Thyroid gland (tissue), 4 donors: Measurements from ENCODE around the gene ADTRP. TPM values are rescaled to one million over a fixed set of nuclear protein-coding genes. Genes with fewer than 3 reads are reported as not detected.

Experiments
- DNase-seq, 2 donors: peaks; one replicate each; pipeline ENCODE4 v3.0.0-alpha.2; 2019
- H3K27ac ChIP-seq, 3 donors: fragments of 200-600 bp; sonication (generic); 1 replicate in 2 of 3; 2 replicates in 1 of 3; pipeline ENCODE4 v1.5.1; 2016 to 2019; ENCODE audit warnings: mild to moderate bottlenecking in 1 of 3, moderate library complexity in 1 of 3
- H3K27me3 ChIP-seq: fragments of 200-600 bp; sonication (generic); one replicate; pipeline ENCODE4 v1.5.1; 2019
- H3K36me3 ChIP-seq, 2 donors: fragments of 200-600 bp; sonication (generic); one replicate each; pipeline ENCODE4 v1.5.1; 2016 to 2019
- H3K4me1 ChIP-seq, 2 donors: fragments of 200-600 bp; sonication (generic); one replicate each; pipeline ENCODE4 v1.5.1; 2017 to 2019
- H3K4me3 ChIP-seq, 3 donors: fragments of 200-600 bp; sonication (generic); replicated peaks in 1 of 3; 1 replicate in 2 of 3; 2 replicates in 1 of 3; pipeline ENCODE4 v1.5.1; 2016; ENCODE audit warnings: mild to moderate bottlenecking in 1 of 3
- H3K9me3 ChIP-seq: fragments of 200-600 bp; sonication (generic); one replicate; pipeline ENCODE4 v1.5.1; 2017
- POLR2A ChIP-seq, 2 donors: fragments of 450-650 bp; IDR thresholded peaks; one replicate each; pipeline ENCODE4 v1.6.1; 2017; ENCODE audit warnings: antibody characterized with exemption in 2 of 2, mild to moderate bottlenecking in 2 of 2, moderate library complexity in 1 of 2
- WGBS, 2 donors: methylation state at CpG; one replicate each; pipeline ENCODE4 v1.1.5; 2017; 5-methylcytosine and 5-hydroxymethylcytosine counted together
- intact Hi-C: fragments of 100-400 bp; cut with DNase I; formaldehyde crosslinking; loops from one replicate; pipeline ENCODE4 v1.15.1; 2023
- total RNA-seq, 4 donors: library from RNA; depleted of rRNA; stranded (reverse); fragments of >200 nt; gene quantifications; one replicate each; pipeline ENCODE4 v1.2.3, GENCODE V29; 2016
- TF ChIP-seq, protein P1 (sequence below), 6 experiments: fragments of 200-600 bp in 3 of 6; fragments of 450-650 bp in 3 of 6; sonication (generic) in 3 of 6; IDR thresholded peaks; one replicate each; pipeline ENCODE4 v1.5.1; 2016 to 2019; ENCODE audit warnings: antibody characterized with exemption in 6 of 6, mild to moderate bottlenecking in 2 of 6, inconsistent platforms in 1 of 6, moderate library complexity in 1 of 6

The ADTRP gene
- total RNA-seq, 4 donors from 2014 or later: 0.40 to 3.5 TPM; not detected in 2

DNA sequence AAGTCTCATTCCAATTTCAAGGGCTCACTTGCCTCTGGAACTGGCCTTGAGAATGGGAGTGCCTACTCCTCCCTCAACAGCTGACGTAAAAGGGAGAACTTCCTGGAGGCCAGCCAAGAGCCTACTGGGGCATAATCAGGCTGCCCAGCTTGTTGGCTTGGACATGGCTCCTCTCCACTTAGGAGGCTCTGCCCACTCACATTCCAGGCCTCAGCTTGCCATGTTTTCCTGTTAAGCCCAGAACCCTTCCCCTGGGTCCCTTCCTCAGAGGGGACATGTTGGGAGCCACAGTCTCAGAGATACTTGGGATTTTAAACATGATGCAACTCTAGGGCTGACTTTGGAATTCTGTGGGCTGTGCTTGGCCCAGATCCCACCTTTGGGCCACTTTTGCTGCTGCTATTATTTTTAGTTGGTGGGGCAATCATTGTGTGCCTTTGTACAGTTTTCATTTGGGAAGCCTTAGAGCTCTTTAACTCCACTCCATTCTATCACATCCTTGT is 31.5 kb upstream of the ADTRP start:
- no peaks in the 10 kb centered on the region for H3K27me3 ChIP-seq
- peak; percentile 95 to 97 for DNase-seq
- H3K27ac ChIP-seq: peak overlapping the region; percentile 58 to 92 (median 73)
- H3K36me3 ChIP-seq: no peaks in the 10 kb centered on the region
- H3K9me3 ChIP-seq: no peaks in the 10 kb centered on the region
- WGBS, 2 donors: 9 to 25% methylated on average over 1 of the region's 1 CpG
- no peak overlapping the region for H3K4me3 ChIP-seq
- intact Hi-C loops: no loop called here
- peaks cover 29 to 39% of the 10 kb centered on the region in 2 donors for H3K4me1 ChIP-seq
- TF ChIP-seq, protein P1, sequence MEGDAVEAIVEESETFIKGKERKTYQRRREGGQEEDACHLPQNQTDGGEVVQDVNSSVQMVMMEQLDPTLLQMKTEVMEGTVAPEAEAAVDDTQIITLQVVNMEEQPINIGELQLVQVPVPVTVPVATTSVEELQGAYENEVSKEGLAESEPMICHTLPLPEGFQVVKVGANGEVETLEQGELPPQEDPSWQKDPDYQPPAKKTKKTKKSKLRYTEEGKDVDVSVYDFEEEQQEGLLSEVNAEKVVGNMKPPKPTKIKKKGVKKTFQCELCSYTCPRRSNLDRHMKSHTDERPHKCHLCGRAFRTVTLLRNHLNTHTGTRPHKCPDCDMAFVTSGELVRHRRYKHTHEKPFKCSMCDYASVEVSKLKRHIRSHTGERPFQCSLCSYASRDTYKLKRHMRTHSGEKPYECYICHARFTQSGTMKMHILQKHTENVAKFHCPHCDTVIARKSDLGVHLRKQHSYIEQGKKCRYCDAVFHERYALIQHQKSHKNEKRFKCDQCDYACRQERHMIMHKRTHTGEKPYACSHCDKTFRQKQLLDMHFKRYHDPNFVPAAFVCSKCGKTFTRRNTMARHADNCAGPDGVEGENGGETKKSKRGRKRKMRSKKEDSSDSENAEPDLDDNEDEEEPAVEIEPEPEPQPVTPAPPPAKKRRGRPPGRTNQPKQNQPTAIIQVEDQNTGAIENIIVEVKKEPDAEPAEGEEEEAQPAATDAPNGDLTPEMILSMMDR (IDR thresholded peaks at IDR 0.05): no peak
- no peak for TF ChIP-seq POLR2A (IDR thresholded peaks at IDR 0.05)

DNA sequence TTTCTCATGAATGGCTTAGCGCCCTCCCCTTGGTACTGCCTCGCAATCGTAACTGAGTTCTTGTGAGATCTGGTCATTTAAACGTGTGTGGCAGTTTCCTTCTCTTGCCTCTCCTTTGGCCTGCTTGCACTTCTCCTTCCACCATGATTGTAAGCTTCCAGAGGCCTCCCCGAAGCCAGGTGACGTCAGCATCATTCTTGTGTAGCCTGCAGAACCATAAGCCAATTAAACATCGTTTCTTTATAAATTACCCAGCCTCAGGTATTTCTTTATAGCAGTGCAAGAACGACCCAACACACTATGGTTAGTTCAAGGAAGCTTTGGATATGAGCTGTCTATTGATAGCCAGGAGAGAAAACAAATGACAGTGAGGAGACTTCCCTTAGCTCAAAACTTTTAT is 29.5 kb upstream of the ADTRP start:
- intact Hi-C loops: no loop called here
- 93 to 97% methylated on average over 8 of the region's 8 CpGs for WGBS, 2 donors
- no peak for DNase-seq

DNA sequence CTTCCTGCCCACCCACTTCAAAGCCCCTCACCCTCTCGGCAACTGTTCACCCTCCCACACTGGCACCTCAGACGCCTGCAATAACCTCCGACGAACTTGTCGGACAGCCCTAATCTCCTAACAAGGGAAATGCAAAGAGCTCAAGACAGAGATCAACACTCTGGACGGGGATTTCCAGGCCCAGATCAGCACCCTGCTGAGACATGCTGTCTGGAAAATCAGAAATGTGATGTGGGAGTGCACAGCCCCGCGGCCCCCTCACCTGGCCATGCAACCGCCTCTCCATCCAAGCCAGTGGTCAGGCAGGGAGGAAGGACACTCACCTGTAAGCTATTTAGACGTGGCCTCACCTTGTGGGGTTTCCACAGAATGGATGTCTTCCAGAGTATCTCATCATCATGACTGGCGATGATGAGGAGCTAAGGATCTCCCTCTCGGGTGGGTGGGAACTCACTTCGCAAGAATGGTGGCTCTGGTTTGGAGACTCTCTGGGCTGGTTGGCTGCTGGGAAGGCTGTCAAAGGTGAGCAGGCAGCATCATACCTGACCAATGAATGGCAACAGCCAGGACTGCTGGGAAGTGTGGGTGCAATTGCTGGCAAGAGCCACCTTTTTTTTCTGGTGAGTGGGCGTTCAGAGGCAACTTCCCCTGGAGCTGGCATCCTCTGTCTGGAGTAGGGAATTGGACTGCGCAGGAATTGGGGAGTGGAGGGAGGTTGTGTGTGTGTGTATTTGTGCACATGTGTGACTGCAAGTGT is 28.1 kb upstream of the ADTRP start:
- intact Hi-C loops: no loop called here
- Histone ChIP-seq H3K9me3 (no peaks in the 10 kb centered on the region), H3K36me3 (no peaks in the 10 kb centered on the region), H3K4me1 (peaks cover 49 to 50% of the 10 kb centered on the region in 2 donors), H3K4me3 (no peak overlapping the region), H3K27ac (peak overlapping the region in 1 of 3 donors; percentile 92), H3K27me3 (no peaks in the 10 kb centered on the region)
- TF ChIP-seq POLR2A (IDR thresholded peaks at IDR 0.05): no peak
- TF ChIP-seq, protein P1 (IDR thresholded peaks at IDR 0.05): no peak
- no peak for DNase-seq
- 81 to 93% methylated on average over 12 to 15 of the region's 15 CpGs for WGBS, 2 donors

More for the DNA sequence above, 29.5 kb upstream of the ADTRP start:
- peaks cover 39 to 47% of the 10 kb centered on the region in 2 donors for H3K4me1 ChIP-seq
- H3K27ac ChIP-seq: peak overlapping the region in 2 of 3 donors; percentile 21 to 92
- H3K9me3 ChIP-seq: no peaks in the 10 kb centered on the region
- TF ChIP-seq POLR2A (IDR thresholded peaks at IDR 0.05): no peak
- TF ChIP-seq, protein P1 (IDR thresholded peaks at IDR 0.05): no peak
- no peaks in the 10 kb centered on the region for H3K36me3 ChIP-seq
- no peak overlapping the region for H3K4me3 ChIP-seq
- H3K27me3 ChIP-seq: no peaks in the 10 kb centered on the region

DNA sequence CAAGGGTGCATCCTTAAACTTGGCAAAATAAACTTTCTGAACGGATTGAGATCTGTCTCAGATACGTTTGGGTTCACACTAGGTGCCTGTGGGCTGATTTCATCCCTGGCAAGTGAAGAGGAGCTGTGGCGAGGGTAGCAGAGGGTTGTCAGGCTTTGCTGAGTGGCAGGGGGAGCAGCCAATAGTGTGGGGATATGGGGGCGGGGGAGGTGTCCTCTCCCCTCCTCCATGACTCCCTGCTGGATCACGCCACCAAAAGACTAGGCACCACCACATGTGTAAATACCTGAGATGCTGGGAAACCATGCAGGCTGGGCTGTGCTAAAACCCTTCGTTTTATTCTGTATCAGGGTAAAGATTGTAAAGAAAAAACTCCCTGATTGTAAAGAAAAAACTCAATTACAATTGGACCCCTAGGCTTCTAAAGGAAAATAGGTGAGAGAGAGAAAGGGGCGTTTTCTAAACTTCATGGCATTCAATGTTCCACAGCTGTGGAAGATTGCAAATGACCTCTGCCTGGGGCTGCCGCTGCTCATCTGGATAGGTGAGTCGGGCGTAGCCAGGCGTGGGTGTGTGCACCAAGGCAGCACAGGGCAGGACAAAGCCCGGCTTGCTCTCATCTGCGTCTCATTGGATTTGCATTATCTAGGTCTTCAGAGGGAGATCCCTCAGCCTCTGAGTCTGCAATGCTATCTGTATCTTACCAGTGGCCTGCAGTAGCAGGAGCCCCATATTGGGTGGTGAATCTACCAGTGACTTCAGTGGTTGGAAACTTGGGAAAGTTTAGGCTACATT is 26.9 kb upstream of the ADTRP start:
- Histone ChIP-seq H3K27ac (no peak overlapping the region), H3K9me3 (no peaks in the 10 kb centered on the region), H3K27me3 (no peaks in the 10 kb centered on the region), H3K36me3 (no peaks in the 10 kb centered on the region), H3K4me1 (peaks cover 37 to 40% of the 10 kb centered on the region in 2 donors), H3K4me3 (no peak overlapping the region)
- TF ChIP-seq, protein P1 (IDR thresholded peaks at IDR 0.05): no peak
- TF ChIP-seq POLR2A (IDR thresholded peaks at IDR 0.05): no peak
- WGBS, 2 donors: 80 to 90% methylated on average over 13 of the region's 13 CpGs
- no peak for DNase-seq
- intact Hi-C loops: no loop called here
